ENCODE data around the gene ARPIN. TPM values are rescaled to one million over a fixed set of nuclear protein-coding genes. Genes with fewer than 3 reads are reported as not detected.
A peak's percentile ranks its signal among the peaks of the same experiment; 100 is the strongest.

Gene ARPIN
- total and polyA plus RNA-seq, 9 of the 15 experiments (the other 6 are each of a cell fraction or from before 2014, with no cell fraction given) = not detected

- TF ChIP-seq, protein P1, sequence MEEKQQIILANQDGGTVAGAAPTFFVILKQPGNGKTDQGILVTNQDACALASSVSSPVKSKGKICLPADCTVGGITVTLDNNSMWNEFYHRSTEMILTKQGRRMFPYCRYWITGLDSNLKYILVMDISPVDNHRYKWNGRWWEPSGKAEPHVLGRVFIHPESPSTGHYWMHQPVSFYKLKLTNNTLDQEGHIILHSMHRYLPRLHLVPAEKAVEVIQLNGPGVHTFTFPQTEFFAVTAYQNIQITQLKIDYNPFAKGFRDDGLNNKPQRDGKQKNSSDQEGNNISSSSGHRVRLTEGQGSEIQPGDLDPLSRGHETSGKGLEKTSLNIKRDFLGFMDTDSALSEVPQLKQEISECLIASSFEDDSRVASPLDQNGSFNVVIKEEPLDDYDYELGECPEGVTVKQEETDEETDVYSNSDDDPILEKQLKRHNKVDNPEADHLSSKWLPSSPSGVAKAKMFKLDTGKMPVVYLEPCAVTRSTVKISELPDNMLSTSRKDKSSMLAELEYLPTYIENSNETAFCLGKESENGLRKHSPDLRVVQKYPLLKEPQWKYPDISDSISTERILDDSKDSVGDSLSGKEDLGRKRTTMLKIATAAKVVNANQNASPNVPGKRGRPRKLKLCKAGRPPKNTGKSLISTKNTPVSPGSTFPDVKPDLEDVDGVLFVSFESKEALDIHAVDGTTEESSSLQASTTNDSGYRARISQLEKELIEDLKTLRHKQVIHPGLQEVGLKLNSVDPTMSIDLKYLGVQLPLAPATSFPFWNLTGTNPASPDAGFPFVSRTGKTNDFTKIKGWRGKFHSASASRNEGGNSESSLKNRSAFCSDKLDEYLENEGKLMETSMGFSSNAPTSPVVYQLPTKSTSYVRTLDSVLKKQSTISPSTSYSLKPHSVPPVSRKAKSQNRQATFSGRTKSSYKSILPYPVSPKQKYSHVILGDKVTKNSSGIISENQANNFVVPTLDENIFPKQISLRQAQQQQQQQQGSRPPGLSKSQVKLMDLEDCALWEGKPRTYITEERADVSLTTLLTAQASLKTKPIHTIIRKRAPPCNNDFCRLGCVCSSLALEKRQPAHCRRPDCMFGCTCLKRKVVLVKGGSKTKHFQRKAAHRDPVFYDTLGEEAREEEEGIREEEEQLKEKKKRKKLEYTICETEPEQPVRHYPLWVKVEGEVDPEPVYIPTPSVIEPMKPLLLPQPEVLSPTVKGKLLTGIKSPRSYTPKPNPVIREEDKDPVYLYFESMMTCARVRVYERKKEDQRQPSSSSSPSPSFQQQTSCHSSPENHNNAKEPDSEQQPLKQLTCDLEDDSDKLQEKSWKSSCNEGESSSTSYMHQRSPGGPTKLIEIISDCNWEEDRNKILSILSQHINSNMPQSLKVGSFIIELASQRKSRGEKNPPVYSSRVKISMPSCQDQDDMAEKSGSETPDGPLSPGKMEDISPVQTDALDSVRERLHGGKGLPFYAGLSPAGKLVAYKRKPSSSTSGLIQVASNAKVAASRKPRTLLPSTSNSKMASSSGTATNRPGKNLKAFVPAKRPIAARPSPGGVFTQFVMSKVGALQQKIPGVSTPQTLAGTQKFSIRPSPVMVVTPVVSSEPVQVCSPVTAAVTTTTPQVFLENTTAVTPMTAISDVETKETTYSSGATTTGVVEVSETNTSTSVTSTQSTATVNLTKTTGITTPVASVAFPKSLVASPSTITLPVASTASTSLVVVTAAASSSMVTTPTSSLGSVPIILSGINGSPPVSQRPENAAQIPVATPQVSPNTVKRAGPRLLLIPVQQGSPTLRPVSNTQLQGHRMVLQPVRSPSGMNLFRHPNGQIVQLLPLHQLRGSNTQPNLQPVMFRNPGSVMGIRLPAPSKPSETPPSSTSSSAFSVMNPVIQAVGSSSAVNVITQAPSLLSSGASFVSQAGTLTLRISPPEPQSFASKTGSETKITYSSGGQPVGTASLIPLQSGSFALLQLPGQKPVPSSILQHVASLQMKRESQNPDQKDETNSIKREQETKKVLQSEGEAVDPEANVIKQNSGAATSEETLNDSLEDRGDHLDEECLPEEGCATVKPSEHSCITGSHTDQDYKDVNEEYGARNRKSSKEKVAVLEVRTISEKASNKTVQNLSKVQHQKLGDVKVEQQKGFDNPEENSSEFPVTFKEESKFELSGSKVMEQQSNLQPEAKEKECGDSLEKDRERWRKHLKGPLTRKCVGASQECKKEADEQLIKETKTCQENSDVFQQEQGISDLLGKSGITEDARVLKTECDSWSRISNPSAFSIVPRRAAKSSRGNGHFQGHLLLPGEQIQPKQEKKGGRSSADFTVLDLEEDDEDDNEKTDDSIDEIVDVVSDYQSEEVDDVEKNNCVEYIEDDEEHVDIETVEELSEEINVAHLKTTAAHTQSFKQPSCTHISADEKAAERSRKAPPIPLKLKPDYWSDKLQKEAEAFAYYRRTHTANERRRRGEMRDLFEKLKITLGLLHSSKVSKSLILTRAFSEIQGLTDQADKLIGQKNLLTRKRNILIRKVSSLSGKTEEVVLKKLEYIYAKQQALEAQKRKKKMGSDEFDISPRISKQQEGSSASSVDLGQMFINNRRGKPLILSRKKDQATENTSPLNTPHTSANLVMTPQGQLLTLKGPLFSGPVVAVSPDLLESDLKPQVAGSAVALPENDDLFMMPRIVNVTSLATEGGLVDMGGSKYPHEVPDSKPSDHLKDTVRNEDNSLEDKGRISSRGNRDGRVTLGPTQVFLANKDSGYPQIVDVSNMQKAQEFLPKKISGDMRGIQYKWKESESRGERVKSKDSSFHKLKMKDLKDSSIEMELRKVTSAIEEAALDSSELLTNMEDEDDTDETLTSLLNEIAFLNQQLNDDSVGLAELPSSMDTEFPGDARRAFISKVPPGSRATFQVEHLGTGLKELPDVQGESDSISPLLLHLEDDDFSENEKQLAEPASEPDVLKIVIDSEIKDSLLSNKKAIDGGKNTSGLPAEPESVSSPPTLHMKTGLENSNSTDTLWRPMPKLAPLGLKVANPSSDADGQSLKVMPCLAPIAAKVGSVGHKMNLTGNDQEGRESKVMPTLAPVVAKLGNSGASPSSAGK (IDR thresholded peaks at IDR 0.05) = peak; percentile 58
- no peak for TF ChIP-seq ZNF24 (IDR thresholded peaks at IDR 0.05)
- TF ChIP-seq MEF2A (IDR thresholded peaks at IDR 0.05; ENCODE audit: control insufficient read depth, low read depth, low read length) = 0 out of 2 replicates have a peak, but pooled peaks have one; percentile 6
- TF ChIP-seq ESRRA (IDR thresholded peaks at IDR 0.05; ENCODE audit: borderline replicate concordance, low read depth) = peak; percentile 64
- TF ChIP-seq ADNP (tag; IDR thresholded peaks at IDR 0.05) = no peak
- TF ChIP-seq ARNT (IDR thresholded peaks at IDR 0.05) = no peak
- TF ChIP-seq TAF15 (IDR thresholded peaks at IDR 0.05; ENCODE audit: low read depth, low read length) = no peak
- TF ChIP-seq CXXC5 (CRISPR knock-in tag; IDR thresholded peaks at IDR 0.05) = peak; percentile 32
- TF ChIP-seq NCOA4 (IDR thresholded peaks at IDR 0.05; ENCODE audit: partially characterized antibody) = no peak
- TF ChIP-seq BHLHE40 (IDR thresholded peaks at IDR 0.05; ENCODE audit: low read length) = peak; percentile 87
- TF ChIP-seq PHB2 (IDR thresholded peaks at IDR 0.05; ENCODE audit: low read depth) = no peak
- no peak for TF ChIP-seq NBN (IDR thresholded peaks at IDR 0.05; ENCODE audit: low read depth)
- no peak for TF ChIP-seq NCOA1 (IDR thresholded peaks at IDR 0.05; ENCODE audit: low read depth)
- no peak for TF ChIP-seq POLR2A (conservative IDR thresholded peaks at IDR 0.05)
- no peak for TF ChIP-seq BCOR (IDR thresholded peaks at IDR 0.05)
- TF ChIP-seq CTCFL (IDR thresholded peaks at IDR 0.05; ENCODE audit: borderline replicate concordance, insufficient read depth, low read depth, low read length, poor library complexity, severe bottlenecking) = peak; percentile 89
- TF ChIP-seq ZNF143 (CRISPR knock-in tag; IDR thresholded peaks at IDR 0.05) = no peak
- no peak for TF ChIP-seq PHB (CRISPR knock-in tag; IDR thresholded peaks at IDR 0.05)
These were observed 37.7 kb downstream of the ARPIN start (continued) for GRCh38 chr15:89874926-89875564.
